ENCODE data around the gene RASA3. TPM values are rescaled to one million over a fixed set of nuclear protein-coding genes. Genes with fewer than 3 reads are reported as not detected.

RASA3 gene
- total RNA-seq, 2 donors from 2014 or later, result 10.2 to 13.2 TPM

DNA sequence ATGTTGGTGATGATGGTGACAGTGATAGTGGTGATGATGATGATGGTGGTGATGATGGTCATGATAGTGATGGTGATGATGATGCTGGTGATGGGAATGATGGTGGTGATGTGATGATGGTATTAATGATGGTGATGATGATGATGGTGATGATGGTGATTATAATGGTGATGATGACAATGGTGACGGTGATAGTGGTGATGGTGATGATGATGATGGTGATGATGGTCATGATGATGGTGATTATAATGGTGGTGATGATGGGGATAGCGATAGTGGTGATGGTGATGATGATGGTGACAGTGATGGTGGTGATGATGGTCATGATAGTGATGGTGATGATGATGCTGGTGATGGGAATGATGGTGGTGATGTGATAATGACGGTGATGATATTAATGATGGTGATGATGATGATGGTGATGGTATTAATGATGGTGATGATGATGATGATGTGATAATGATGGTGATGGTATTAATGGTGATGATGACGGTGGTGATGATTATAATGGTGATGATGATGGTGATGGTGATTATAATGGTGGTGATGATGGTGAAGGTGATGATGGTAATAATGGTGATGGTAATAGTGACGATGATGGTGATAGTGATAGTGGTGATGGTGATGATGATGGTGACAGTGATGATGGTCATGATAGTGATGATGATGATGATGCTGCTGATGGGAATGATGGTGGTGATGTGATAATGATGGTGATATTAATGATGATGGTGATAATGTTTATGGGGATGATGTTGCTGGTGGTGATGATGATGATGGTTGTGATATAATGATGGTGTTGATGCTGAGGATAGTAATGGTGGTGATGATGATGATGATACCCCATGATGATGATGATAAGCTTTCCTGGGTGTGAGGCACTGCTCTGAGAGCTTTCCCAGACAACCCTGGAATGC lies 166.2 kb downstream of the RASA3 start:
- DNase-seq (ENCODE audit: low spot score), result no peak
- H3K9me3 ChIP-seq, result no peaks in the 10 kb centered on the region
- H3K4me3 ChIP-seq, result no peak overlapping the region
- no peaks in the 10 kb centered on the region for H3K36me3 ChIP-seq
- H3K27ac ChIP-seq, result no peak overlapping the region
- peaks cover 0 to 11% of the 10 kb centered on the region in 2 donors for H3K4me1 ChIP-seq
- TF ChIP-seq, protein P1, sequence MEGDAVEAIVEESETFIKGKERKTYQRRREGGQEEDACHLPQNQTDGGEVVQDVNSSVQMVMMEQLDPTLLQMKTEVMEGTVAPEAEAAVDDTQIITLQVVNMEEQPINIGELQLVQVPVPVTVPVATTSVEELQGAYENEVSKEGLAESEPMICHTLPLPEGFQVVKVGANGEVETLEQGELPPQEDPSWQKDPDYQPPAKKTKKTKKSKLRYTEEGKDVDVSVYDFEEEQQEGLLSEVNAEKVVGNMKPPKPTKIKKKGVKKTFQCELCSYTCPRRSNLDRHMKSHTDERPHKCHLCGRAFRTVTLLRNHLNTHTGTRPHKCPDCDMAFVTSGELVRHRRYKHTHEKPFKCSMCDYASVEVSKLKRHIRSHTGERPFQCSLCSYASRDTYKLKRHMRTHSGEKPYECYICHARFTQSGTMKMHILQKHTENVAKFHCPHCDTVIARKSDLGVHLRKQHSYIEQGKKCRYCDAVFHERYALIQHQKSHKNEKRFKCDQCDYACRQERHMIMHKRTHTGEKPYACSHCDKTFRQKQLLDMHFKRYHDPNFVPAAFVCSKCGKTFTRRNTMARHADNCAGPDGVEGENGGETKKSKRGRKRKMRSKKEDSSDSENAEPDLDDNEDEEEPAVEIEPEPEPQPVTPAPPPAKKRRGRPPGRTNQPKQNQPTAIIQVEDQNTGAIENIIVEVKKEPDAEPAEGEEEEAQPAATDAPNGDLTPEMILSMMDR (IDR thresholded peaks at IDR 0.05), result no peak
- no peaks in the 10 kb centered on the region for H3K27me3 ChIP-seq

DNA sequence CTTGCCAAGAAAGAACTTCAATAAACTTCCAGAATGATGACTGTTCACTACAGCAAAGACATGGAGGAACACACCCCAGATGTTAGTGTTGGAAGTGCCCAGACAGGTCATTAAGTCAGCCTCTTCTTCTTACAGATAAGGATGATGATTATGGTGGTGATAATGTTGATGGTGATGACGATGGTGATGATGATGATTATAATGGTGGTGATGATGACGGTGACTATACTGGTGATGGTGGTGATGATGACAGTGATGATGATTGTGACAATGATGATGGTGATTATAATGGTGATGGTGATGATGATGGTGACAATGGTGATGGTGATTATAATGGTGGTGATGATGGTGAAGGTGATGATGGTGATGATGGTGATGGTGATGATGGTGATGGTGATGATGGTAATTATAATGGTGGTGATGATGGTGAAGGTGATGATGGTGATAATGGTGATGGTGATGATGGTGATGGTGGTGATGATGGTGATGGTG lies 167.0 kb downstream of the RASA3 start:
- TF ChIP-seq, protein P1 (IDR thresholded peaks at IDR 0.05), result no peak
- no peak overlapping the region for H3K4me3 ChIP-seq

DNA sequence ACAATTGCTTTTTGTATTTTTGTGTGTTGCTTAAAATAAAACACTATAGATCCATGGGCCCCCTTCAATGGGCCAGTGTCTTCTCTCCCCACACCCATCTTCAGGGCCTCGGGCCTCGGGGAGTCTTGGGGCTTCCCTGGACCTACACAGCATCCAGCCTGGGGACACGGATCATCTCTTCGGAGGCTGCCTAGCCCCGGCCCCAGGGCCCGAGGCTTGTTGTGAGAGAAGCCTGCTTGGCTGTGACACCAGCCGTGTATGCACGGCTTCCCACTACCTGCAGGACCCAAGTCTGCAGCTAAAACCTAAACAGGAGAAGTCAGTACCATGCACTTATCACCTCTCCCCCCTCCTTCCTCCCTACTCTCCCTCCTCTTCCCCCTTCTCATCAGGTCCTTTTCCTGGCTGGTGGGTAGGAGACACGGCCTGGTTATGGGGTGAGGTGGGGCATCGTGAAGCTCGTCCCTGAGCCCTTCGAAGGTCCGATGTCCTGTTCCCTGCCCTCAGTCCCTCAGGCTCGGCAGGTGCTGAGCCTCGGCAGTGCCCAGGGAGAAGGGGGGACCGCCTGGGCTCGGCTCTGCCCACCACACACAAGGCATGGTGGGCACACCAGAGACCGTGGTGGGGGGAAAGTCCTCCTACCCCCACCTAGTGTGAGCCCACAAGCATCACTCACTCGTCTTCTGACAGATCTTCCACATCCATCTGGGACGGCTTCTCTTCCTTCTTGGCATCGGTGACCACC lies 168.0 kb downstream of the RASA3 start:
- DNase-seq (ENCODE audit: low spot score), result no peak

More for the DNA sequence above, 167.0 kb downstream of the RASA3 start:
- Histone ChIP-seq H3K9me3 (no peaks in the 10 kb centered on the region), H3K27me3 (no peaks in the 10 kb centered on the region), H3K36me3 (no peaks in the 10 kb centered on the region), H3K4me1 (peaks cover 0 to 3% of the 10 kb centered on the region in 2 donors), H3K27ac (no peak overlapping the region)
- no peak for DNase-seq (ENCODE audit: low spot score)

GRCh38 chr13:113963376-113963775 lies 169.0 kb downstream of the RASA3 start:
- TF ChIP-seq, protein P1 (IDR thresholded peaks at IDR 0.05), result no peak
- Histone ChIP-seq H3K27ac (no peak overlapping the region), H3K4me1 (no peaks in the 10 kb centered on the region), H3K36me3 (no peaks in the 10 kb centered on the region), H3K9me3 (peaks cover 0 to 5% of the 10 kb centered on the region in 2 donors), H3K4me3 (no peak overlapping the region), H3K27me3 (no peaks in the 10 kb centered on the region)
- DNase-seq (ENCODE audit: low spot score), result no peak

More for the DNA sequence above, 168.0 kb downstream of the RASA3 start:
- TF ChIP-seq, protein P1 (IDR thresholded peaks at IDR 0.05), result no peak
- Histone ChIP-seq H3K36me3 (no peaks in the 10 kb centered on the region), H3K27ac (no peak overlapping the region), H3K27me3 (no peaks in the 10 kb centered on the region), H3K9me3 (peaks cover 0 to 3% of the 10 kb centered on the region in 2 donors), H3K4me3 (no peak overlapping the region), H3K4me1 (no peaks in the 10 kb centered on the region)

DNA sequence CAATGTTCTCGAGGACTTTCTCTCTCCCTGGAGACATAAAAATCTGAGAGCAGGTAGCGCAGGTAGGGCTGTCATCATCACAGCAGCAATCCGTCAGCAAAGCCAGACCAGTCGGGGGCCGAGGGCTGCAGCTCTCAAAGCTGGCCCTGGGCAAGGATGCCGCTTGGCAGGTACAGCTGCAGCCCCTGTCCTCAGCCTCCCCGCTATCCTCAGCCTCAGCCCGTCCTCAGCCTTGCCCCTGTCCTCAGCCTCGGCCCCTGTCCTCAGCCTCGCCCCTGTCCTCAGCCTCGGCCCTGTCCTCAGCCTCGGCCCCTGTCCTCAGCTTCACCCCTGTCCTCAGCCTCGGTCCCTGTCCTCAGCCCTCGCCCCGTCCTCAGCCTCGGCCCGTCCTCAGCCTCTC lies 169.4 kb downstream of the RASA3 start:
- H3K4me1 ChIP-seq, result no peaks in the 10 kb centered on the region
- TF ChIP-seq, protein P1 (IDR thresholded peaks at IDR 0.05), result no peak
- no peak overlapping the region for H3K4me3 ChIP-seq
- no peaks in the 10 kb centered on the region for H3K36me3 ChIP-seq
- no peak overlapping the region for H3K27ac ChIP-seq
- no peak for DNase-seq (ENCODE audit: low spot score)
- no peaks in the 10 kb centered on the region for H3K27me3 ChIP-seq
- peaks cover 0 to 5% of the 10 kb centered on the region in 2 donors for H3K9me3 ChIP-seq

Data from right atrium auricular region (tissue), 2 donors.